GM06990 (cell line): ENCODE data around the gene IL1RAPL1.

Source experiments
- DNase-seq: peaks from one replicate; pipeline ENCODE4 v3.0.0-alpha.2; 2011; ENCODE audit not compliant: insufficient read length; ENCODE audit errors: extremely low read depth
- H3K27me3 ChIP-seq: replicated peaks from 2 replicates; pipeline ENCODE4 v1.6.0; 2011; ENCODE audit warnings: low read length; ENCODE audit not compliant: control insufficient read depth, insufficient read depth
- H3K36me3 ChIP-seq: 2 replicates; pipeline ENCODE4 v1.5.1; 2011; ENCODE audit warnings: low read length; ENCODE audit not compliant: control insufficient read depth, insufficient read depth
- H3K4me3 ChIP-seq: replicated peaks from 2 replicates; pipeline ENCODE4 v1.5.1; 2011; ENCODE audit warnings: low read depth, mild to moderate bottlenecking, control low read depth, low read length
- TF ChIP-seq, protein P1 (sequence below): IDR thresholded peaks from 2 replicates; pipeline ENCODE4 v1.5.1; 2011; ENCODE audit warnings: low read length, control low read depth, mild to moderate bottlenecking, inconsistent platforms; ENCODE audit not compliant: insufficient read depth, poor library complexity, severe bottlenecking

Gene IL1RAPL1

DNA sequence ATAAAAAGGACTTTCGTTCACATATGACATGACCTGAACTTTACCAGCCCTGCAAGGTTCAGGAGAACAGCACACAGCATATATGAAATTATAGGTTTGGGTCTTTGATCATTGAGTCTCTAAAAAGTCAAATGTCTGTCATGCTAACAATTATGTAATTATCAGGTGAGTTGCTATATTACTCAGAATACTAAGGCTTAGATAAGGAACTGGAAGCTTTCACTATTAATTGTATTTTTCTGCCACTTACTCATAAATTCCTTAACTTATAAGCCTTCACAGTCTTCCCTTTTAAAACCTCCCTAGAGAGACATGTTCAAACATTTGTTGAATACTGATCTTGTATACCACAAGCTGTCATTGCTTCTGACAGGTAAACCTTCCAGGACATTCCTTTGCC lies 1335.4 kb downstream of the IL1RAPL1 start:
- no peaks in the 10 kb centered on the region for H3K27me3 ChIP-seq
- TF ChIP-seq, protein P1, sequence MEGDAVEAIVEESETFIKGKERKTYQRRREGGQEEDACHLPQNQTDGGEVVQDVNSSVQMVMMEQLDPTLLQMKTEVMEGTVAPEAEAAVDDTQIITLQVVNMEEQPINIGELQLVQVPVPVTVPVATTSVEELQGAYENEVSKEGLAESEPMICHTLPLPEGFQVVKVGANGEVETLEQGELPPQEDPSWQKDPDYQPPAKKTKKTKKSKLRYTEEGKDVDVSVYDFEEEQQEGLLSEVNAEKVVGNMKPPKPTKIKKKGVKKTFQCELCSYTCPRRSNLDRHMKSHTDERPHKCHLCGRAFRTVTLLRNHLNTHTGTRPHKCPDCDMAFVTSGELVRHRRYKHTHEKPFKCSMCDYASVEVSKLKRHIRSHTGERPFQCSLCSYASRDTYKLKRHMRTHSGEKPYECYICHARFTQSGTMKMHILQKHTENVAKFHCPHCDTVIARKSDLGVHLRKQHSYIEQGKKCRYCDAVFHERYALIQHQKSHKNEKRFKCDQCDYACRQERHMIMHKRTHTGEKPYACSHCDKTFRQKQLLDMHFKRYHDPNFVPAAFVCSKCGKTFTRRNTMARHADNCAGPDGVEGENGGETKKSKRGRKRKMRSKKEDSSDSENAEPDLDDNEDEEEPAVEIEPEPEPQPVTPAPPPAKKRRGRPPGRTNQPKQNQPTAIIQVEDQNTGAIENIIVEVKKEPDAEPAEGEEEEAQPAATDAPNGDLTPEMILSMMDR: no peak
- H3K36me3 ChIP-seq: no peaks in the 10 kb centered on the region
- H3K4me3 ChIP-seq: no peak overlapping the region
- no peak for DNase-seq

DNA sequence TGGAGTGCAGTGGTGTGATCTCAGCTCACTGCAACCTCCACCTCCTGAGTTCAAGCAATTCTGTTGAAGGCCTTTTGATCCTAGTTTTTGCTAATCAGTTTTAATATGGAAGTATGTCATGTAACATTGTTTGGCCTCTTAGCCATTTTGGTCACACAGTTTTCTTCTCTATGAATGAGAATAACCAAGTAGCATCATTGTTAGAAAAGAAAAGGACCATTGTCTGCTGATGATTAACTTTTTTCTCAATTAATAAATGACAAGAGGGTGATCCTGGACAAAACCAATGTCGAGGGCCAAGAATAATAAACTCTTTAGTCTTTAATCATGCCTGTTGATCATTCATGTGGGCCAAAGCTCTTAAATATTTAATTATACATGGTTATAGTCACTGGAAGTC lies 1338.8 kb downstream of the IL1RAPL1 start:
- no peak for DNase-seq
- H3K36me3 ChIP-seq: no peaks in the 10 kb centered on the region
- H3K4me3 ChIP-seq: no peak overlapping the region
- TF ChIP-seq, protein P1: no peak
- no peaks in the 10 kb centered on the region for H3K27me3 ChIP-seq

DNA sequence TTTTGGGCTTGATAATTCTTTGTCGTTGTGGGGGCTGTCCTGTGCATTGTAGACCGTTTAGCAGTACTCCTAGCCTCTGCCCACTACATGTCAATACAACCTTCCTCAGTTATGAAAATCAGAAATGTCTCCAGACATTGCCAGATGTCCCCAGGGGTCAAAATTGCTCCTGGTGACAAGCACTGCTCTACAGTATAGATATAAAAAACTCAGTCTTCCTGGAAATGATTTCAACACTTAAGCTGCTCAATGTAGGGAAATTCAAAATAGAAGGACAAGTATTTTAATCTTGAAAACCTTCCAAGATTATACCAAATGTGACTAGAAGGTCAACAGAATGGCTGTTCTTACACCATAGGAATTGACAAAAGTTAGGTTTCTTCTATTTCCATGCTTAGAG lies 1339.4 kb downstream of the IL1RAPL1 start:
- Histone ChIP-seq H3K27me3 (no peaks in the 10 kb centered on the region), H3K4me3 (no peak overlapping the region), H3K36me3 (no peaks in the 10 kb centered on the region)
- no peak for DNase-seq
- TF ChIP-seq, protein P1: no peak

DNA sequence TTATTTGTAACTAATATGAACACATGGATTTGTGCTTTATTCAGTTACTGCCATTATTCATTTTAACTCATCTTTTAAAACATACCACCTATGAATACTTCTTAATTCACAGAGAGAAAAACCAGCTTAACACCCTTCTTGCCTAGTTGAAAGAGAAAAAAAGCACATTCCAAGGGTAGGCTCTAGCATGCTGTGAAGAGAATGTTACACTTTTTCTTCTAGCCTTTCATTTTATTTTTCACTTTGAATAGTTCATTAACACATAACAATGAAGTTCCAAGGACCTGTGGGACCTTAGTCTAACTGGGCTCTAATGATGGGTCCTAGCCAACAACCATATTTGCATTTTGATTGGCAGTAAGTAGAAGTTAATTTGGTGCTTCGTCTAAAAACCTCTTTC lies 1348.2 kb downstream of the IL1RAPL1 start:
- TF ChIP-seq, protein P1: no peak
- DNase-seq: no peak
- Histone ChIP-seq H3K27me3 (no peaks in the 10 kb centered on the region), H3K4me3 (no peak overlapping the region), H3K36me3 (no peaks in the 10 kb centered on the region)

DNA sequence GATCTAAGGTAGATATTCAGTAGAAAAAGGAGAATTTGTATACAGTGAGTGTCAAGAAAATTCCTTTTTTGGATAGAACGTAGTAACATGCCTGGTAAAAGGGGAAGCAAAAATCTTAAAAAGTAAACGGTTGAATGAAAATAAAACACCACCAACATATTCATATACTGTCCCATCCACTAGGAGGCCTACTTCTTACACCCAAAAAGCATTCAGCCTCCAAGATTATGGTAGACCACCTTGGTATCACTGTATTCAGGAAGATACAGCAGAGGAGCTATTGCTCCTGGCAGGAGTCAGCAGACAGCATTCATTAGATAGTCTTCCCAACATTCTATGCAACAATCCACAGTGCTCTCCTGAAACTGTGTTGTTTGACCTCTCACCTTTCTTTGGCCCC lies 1353.5 kb downstream of the IL1RAPL1 start:
- TF ChIP-seq, protein P1: no peak
- Histone ChIP-seq H3K27me3 (no peaks in the 10 kb centered on the region), H3K36me3 (no peaks in the 10 kb centered on the region), H3K4me3 (no peak overlapping the region)
- no peak for DNase-seq

DNA sequence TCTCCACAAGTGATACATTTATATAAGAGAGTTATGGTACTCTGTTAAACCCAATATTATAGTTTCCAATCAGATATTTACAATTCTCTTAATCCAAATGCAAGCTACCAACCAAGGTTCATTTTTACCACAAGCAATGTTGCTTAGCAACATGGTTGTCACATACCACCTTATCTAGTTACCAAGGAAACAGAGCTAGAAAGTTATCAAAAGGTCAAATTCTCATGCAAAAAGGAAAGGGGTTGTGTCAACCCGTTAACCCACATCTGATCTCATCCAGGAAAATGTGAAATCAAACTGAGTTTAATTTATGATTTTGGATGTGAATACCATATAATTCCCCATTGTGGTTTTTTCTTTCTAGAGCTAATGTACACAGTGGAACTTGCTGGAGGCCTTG lies 1354.0 kb downstream of the IL1RAPL1 start:
- Histone ChIP-seq H3K4me3 (no peak overlapping the region), H3K27me3 (no peaks in the 10 kb centered on the region), H3K36me3 (no peaks in the 10 kb centered on the region)
- no peak for DNase-seq
- TF ChIP-seq, protein P1: no peak
